ENCODE data around the gene ABCB8.

DNA sequence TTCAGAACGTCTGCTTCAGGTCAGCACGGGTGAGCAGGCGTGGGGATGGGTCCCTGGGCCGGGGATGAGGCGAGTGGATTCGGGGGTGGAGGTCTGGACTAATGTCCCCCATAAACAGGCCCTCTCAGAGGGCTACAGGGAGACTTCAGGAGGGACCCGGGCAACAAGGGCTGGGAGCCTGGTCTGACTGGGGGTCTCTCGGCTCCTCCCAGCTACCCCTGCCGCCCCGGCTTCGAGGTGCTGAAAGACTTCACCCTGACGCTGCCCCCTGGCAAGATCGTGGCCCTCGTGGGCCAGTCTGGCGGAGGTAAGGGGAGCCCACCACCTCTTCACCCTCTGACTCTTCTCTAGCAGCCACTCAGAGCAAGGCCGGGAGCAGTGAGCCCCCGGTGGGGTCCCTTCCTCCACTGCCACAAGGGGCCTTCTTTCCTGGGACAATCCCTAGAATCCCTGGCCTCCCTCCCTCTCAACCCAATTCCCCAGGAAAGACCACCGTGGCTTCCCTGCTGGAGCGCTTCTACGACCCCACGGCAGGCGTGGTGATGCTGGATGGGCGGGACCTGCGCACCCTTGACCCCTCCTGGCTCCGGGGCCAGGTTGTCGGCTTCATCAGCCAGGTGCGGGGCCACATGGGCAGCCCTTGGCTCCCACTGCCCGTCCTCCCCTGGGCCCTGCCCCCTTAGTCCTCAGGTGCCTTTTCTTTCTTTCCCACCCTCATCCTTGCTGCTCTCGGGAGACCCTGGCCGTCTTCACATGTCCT is 12.5 kb downstream of the ABCB8 start:
- no peak for TF ChIP-seq EZH2 (IDR thresholded peaks at IDR 0.05; ENCODE audit: borderline replicate concordance, insufficient read depth, low read depth, low read length, poor library complexity, severe bottlenecking)
- TF ChIP-seq, protein P1, sequence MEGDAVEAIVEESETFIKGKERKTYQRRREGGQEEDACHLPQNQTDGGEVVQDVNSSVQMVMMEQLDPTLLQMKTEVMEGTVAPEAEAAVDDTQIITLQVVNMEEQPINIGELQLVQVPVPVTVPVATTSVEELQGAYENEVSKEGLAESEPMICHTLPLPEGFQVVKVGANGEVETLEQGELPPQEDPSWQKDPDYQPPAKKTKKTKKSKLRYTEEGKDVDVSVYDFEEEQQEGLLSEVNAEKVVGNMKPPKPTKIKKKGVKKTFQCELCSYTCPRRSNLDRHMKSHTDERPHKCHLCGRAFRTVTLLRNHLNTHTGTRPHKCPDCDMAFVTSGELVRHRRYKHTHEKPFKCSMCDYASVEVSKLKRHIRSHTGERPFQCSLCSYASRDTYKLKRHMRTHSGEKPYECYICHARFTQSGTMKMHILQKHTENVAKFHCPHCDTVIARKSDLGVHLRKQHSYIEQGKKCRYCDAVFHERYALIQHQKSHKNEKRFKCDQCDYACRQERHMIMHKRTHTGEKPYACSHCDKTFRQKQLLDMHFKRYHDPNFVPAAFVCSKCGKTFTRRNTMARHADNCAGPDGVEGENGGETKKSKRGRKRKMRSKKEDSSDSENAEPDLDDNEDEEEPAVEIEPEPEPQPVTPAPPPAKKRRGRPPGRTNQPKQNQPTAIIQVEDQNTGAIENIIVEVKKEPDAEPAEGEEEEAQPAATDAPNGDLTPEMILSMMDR (IDR thresholded peaks at IDR 0.05) = no peak
